IPS-18c (cell line): ENCODE results near the gene CHN2.

Experiments used
- H3K4me3 ChIP-seq: 2 replicates; pipeline ENCODE4 v1.7.0; 2013; ENCODE audit warnings: low read depth, mild to moderate bottlenecking, low read length, moderate library complexity; ENCODE audit not compliant: insufficient read depth
- H3K9me3 ChIP-seq: one replicate; pipeline ENCODE4 v1.6.1; 2013; ENCODE audit warnings: mild to moderate bottlenecking, low read length, moderate library complexity; ENCODE audit not compliant: control insufficient read depth, insufficient read depth

The CHN2 gene

DNA sequence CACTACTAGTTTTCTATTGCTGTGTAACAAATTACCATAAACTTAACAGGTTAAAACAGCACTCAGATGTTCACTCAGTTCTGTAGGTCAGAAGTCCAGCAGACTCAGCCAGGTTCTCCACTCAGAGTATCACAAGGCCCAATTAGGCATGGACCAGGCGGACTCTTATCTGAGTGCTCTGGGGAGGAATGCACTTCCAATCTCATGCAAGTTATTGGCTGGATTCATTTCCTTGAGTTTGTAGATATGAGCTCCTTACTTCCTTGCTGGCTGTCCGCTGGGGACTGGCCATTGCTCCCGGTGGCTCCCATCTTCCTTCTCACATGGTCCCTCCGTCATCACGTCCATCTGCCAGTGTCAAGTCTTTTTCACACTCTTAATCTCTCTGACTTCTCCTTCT lies 232.0 kb downstream of the CHN2 start:
- no peak overlapping the region for H3K4me3 ChIP-seq
- no peaks in the 10 kb centered on the region for H3K9me3 ChIP-seq

DNA sequence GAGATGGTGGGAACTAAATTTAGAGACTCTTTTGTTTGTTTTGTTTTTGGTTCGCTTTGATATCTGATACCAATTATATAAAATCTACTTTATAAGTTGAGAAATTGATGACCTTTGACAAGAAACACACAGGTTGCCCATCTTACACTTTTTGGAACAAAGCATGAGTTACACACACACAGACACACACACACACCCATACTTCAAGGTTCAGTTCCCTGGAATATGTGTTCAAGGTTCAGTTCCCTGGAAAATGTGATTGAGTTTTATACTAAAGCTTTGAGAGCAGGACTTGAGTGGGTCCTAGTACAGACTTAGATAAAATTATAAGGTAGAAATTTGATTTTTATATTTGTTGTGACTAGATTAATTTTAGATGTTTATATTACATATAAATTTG lies 234.8 kb downstream of the CHN2 start:
- Histone ChIP-seq H3K9me3 (no peaks in the 10 kb centered on the region), H3K4me3 (no peak overlapping the region)

DNA sequence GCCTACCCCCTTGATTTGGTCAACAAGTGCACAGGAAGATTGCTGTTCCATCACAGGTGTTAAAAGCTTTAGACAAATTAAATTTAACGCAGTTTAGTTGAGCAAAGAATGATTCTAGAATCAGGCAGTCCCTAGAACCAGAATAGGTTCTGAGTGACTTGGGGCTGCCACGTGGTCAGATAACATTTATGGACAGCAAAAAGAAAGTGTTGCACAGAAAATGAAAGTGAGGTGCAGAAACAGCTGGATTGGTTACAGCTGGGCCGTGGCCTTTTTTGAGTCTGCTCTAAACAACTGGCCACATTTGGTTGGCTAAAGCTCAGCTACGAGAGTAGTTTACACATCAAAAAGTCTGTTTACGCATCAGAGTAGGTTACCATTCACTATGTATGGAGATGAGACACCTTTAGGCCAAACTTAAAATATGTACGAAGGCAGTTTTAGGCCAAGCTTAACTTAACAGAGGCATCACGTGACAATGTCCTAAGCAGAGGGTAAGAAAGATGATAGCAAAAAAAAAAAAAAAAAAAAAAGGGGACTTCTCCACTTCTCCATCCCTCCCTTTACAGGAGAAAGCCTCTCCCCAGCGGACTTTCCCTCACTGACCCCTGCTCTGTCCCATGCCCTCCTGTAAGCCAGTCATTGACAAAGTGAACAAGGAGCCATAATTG lies 235.8 kb downstream of the CHN2 start:
- Histone ChIP-seq H3K4me3 (no peak overlapping the region), H3K9me3 (no peaks in the 10 kb centered on the region)

DNA sequence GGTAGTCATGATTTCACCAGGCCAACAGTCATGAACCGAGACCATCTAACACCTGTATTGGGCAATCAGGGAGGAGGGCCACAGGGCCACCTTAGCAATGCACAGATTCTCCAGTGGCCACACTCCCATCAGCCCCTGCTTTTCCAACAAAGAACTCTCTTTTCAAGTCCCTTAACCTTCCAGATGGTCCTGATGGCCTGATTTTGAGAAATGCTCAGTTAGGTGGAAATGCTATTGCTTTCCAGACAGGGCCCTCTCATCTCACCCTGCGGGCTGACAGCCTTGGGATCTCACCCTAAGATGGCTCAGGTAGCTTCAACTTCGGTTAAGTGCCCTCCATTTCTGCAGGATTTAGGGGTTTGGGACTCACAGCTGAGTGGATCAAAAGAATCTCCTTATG lies 237.1 kb downstream of the CHN2 start:
- no peaks in the 10 kb centered on the region for H3K9me3 ChIP-seq
- no peak overlapping the region for H3K4me3 ChIP-seq

DNA sequence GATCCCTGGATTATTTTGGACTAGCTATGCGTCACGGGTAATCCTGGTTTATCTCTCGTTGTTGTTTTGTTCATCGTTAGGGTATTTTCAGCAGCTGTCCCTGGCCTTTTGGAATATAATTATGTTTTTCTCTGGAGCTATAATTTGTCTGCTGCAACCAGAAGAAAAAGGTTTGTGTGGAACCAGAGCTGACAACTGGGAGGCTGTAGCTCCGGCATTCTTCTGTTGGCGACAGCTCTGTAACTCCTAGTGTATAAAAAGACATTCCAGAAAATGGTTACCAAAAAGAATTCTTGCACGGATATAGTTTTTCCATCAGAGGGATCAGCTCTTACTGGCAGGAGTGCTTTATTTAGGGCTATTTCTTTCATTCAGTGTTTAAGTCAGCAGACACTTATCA lies 238.1 kb downstream of the CHN2 start:
- no peak overlapping the region for H3K4me3 ChIP-seq

DNA sequence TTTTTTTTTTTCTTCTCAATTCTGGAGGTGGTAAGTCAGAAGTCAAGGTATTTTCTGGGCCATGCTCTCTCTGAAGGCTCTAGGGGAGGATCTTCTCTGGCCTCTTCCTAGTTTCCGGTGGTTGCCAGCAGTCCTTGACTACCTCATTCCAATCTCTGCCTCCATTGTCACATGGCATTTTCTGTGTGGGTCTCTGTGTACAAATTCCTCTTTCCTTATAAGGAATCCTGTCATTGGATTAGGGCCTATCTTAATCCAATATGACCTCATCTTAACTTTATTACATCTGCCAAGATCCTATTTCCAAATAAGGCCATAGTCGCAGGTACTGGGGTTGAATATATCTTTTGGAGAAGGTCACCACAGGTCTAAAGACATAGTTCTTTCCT lies 239.8 kb downstream of the CHN2 start:
- no peak overlapping the region for H3K4me3 ChIP-seq
- no peaks in the 10 kb centered on the region for H3K9me3 ChIP-seq

More for the DNA sequence above, 238.1 kb downstream of the CHN2 start:
- H3K9me3 ChIP-seq = no peaks in the 10 kb centered on the region

DNA sequence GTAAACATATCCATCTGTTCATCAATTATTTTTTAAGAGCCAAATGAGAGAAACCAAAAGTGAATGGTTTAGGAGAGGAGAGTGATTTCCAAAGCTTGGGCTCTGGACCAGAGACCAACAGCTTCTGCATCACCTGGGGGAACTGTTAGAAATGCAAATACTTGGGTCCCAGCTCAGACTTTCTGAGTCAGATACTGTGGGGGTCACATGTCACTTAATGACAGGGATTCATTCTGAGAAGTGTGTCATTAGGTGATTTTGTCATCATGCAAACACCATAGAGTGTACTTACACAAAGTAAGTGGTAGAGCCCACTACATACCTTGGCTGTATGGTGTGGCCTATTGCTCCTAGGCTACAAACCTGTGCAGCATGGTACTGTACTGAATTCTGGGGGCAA lies 240.6 kb downstream of the CHN2 start:
- Histone ChIP-seq H3K4me3 (no peak overlapping the region), H3K9me3 (no peaks in the 10 kb centered on the region)

DNA sequence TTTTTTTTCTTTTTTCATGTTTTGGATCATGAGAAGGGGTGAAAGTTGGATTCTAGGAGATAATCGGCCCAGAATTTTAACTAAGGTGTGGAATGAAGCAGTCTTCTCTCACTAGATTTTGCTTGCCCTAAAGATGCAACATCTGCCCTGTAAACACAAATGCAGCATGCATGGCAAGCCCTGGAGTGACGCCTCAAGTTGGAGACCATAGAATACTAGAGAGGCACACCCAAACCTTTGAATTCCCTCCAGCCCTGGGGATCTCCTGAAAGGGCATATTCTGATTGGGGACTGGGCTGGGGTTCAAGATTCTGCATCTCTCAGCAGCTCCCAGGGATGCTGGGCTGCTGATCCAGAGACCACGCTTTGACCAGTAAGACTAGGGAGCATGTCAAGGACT lies 241.3 kb downstream of the CHN2 start:
- Histone ChIP-seq H3K9me3 (no peaks in the 10 kb centered on the region), H3K4me3 (no peak overlapping the region)

DNA sequence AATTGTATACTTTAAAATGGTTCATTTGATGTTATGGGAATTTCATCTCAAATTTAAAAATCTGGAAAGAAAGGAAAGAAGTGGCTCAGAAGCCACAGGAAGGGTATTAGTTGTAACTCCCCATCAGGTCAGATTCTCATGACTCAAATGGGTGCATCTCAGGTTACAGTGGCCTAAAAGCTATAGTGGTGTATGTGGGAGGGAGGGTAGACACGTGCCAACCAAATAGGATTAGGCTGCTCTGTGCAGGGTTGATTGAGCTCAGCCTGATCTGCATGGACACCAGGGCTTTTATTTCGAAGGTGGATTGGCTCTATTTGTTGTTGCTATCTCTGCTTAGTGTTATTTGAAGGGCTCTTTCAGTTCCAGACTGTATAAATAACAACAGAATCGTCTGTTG lies 247.6 kb downstream of the CHN2 start:
- H3K4me3 ChIP-seq = no peak overlapping the region
- no peaks in the 10 kb centered on the region for H3K9me3 ChIP-seq

DNA sequence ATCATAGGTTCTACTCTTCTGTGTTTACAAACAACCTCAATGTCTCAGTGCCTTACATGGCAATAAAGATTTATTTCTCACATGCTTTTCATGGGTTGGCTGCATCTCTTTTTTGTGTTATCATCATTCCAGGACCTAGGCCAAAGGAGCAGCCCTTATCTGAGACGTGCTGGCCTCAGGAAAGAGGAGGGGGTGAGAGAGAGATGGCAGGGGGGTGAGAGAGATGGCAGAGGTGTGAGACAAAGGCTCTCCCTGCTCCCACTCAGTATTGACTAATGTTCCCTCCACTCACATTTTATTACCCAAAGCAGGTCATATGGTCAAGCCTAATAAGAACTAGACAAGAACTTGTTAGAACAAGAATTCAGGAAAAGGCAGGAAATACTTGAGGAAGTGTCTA lies 249.0 kb downstream of the CHN2 start:
- Histone ChIP-seq H3K4me3 (no peak overlapping the region), H3K9me3 (no peaks in the 10 kb centered on the region)

DNA sequence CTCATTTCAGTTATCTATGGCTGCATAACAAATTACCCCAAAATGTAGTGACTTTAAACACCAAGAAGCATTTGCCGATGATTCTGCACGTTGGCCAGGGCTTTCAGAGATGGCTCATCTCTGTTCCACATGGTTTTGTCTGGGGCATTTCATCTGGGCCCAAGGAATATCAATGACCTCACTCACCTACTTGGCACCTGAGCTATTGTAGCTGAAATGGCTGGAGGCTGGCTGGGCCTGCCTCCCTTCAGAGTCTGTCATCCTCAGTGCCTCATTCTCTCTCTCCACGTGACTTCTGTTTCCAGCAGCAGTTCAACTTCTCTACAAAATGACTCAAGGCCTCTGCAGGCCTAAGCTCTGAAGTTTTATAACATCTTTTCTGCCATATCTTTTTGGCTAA lies 249.7 kb downstream of the CHN2 start:
- Histone ChIP-seq H3K4me3 (no peak overlapping the region), H3K9me3 (no peaks in the 10 kb centered on the region)

DNA sequence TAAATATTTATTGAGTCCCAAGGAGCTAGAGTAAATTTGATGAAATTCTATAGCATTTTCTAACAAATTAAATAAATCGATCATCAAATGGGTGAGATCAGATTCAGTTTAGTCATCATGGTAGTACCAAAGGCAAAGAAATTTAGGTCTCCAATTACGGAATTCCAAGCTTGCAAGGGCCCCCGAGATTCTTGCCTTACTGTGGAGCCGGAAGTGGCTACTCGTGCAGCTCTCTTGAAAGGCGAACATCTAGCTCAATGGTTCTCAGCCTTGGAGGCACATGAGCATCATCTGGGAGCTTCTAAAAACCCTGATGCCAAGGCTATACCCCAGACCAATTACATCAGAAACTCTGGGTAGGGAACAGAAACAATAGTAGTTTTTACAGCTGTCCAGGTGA lies 251.2 kb downstream of the CHN2 start:
- no peak overlapping the region for H3K4me3 ChIP-seq
- no peaks in the 10 kb centered on the region for H3K9me3 ChIP-seq

DNA sequence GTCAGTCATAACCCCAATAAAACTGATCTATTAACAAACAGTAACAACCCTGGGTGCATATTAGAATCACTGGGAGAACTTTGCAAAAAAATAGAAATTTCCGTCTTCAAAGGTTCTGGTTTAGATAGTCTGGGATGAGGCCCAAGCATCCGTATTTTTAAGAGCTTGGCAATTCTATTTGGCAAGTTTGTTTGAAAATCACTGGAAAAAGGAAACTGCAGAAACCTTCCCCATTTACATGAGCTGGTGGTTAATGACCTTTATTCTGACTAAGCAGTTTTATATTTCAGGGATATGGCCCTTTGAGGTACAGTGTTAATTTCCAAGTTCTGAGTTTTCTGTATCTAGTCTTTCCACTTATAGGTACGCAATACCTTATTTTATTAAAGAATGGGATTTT lies 253.3 kb downstream of the CHN2 start:
- Histone ChIP-seq H3K4me3 (no peak overlapping the region), H3K9me3 (no peaks in the 10 kb centered on the region)

DNA sequence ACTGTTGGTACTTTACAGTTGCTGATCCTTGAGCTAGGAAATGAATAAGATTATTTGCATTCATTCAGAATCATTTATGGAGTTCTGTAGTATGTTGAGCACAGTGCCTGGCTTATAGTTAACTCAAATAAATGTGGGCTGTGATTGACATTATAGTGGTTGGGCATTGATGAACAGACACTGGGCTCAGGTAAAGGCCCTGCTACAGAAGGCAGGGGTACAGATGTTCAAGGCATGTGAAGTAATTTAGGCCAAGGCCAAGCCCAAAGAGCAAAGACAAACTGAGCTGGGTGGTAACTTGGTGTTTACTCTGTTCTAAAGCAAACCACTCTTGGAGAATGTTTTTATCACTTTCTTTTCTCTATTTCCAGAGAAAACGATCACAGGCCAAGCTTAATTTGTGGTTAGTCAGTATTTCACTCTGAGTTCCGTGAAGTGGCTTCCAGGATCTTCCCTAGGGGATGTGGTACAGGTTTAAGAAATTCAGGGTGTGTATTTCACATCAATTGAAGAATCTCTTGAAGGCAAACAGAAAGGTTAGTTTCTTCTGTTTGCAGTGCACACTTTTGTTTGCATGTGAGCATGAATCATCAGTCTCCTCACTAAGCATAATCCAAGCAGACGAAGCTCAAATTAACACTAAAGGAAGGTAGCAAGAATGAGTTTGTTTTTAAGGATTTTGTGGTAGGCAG lies 255.1 kb downstream of the CHN2 start:
- H3K4me3 ChIP-seq = no peak overlapping the region
- H3K9me3 ChIP-seq = no peaks in the 10 kb centered on the region

DNA sequence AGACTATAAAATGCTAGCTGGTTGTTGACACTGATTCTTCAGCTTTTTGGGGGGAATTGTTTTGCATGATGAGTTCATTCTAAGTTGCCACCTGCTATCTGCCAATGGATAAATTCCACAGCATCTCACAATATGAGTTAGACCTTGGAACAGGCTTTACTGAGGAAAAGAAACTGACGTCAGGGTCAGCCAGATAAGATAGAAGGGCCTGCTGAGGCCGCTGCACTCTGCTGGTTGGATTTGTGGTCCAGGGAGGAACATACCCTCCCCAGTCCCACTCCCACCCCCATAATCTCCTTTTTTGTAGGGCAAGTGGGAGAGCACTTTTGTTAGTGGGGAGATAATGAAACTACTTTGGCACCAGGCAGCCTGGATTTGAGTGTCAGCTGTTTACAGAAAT lies 258.4 kb downstream of the CHN2 start:
- H3K9me3 ChIP-seq = no peaks in the 10 kb centered on the region
- H3K4me3 ChIP-seq = no peak overlapping the region

DNA sequence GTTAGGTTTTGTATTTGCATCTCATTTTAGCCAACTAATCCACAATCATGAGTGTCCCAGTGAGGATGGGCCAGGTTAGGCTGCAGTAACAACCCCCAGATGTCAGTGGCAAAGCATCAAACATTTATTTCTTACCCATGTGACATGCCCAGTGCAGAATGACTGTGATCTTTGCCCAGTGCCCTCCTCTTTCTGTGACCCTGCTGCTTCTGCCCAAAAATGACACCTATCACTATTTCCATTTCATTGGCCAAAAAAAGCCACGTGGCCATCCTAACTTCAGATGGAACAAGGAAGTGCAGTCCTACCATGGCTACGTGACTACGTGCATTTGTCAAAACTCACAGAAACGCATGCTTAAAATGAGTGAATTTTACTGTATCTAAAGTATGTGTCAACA lies 259.9 kb downstream of the CHN2 start:
- no peaks in the 10 kb centered on the region for H3K9me3 ChIP-seq
- H3K4me3 ChIP-seq = no peak overlapping the region

DNA sequence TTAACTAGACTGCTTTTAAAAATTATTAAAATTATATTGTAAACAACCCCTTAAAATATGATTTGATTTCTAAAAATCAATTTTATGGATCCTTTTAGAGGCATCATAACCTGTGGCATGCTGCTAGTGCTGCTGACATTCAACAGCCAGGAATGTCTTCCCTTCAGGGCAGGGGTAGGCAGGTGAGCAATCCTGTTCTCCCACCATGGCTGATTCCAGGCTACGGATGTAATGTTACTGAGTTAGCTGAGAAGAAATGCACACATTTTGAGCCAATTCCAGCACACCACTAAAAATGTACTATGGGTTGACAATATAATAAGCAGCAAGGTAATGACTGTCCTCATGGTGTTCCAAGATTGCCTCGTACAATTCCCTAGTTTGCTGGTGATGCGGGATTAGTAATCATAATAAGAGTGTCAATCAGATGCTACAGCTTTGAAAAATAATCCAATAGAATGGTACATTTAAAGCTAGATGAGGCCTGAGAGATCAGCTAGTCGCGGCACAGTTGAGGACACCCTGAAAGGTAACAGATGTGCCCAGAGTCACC lies 260.4 kb downstream of the CHN2 start:
- no peaks in the 10 kb centered on the region for H3K9me3 ChIP-seq
- H3K4me3 ChIP-seq = no peak overlapping the region

DNA sequence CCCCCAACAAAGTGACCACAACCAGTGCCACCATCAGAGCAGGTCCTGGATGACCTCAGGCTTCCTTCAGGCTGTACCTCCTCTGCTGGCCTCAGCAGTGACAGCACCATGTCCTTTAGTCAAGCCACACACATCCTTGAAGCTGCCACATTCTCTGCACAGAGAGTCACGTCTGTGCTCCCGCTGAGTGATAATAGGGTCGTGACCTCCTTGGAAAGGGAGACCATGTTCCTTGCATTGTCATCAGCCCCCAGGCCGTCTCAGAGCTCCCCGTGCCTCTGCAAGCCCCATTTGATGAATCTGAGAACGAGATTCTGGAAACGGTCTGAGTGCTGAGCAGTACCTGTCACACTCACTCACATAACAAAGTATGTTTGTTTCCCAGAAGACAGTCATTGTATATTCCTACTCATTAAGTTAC lies 262.6 kb downstream of the CHN2 start:
- no peaks in the 10 kb centered on the region for H3K9me3 ChIP-seq
- H3K4me3 ChIP-seq = no peak overlapping the region
